ENCODE measurements around the gene KCNMA1. TPM values are rescaled to one million over a fixed set of nuclear protein-coding genes. Genes with fewer than 3 reads are reported as not detected.

Gene KCNMA1
- total RNA-seq, 4 donors from 2014 or later, result 4.6 to 10.5 (median 7.8) TPM

- no peaks in the 10 kb centered on the region for H3K36me3 ChIP-seq
- H3K27ac ChIP-seq, result no peak overlapping the region
- H3K27me3 ChIP-seq, result no peaks in the 10 kb centered on the region
- H3K4me1 ChIP-seq, result peaks cover 3% of the 10 kb centered on the region
- no peak for DNase-seq (ENCODE audit: low spot score in 2 of 2)
- H3K4me3 ChIP-seq, result no peak overlapping the region
- H3K9me3 ChIP-seq, result no peaks in the 10 kb centered on the region
- WGBS, result 53% methylated on average over 13 of the region's 13 CpGs
- TF ChIP-seq, protein P1, sequence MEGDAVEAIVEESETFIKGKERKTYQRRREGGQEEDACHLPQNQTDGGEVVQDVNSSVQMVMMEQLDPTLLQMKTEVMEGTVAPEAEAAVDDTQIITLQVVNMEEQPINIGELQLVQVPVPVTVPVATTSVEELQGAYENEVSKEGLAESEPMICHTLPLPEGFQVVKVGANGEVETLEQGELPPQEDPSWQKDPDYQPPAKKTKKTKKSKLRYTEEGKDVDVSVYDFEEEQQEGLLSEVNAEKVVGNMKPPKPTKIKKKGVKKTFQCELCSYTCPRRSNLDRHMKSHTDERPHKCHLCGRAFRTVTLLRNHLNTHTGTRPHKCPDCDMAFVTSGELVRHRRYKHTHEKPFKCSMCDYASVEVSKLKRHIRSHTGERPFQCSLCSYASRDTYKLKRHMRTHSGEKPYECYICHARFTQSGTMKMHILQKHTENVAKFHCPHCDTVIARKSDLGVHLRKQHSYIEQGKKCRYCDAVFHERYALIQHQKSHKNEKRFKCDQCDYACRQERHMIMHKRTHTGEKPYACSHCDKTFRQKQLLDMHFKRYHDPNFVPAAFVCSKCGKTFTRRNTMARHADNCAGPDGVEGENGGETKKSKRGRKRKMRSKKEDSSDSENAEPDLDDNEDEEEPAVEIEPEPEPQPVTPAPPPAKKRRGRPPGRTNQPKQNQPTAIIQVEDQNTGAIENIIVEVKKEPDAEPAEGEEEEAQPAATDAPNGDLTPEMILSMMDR (IDR thresholded peaks at IDR 0.05), result no peak
- TF ChIP-seq POLR2AphosphoS5 (IDR thresholded peaks at IDR 0.05), result no peak
- TF ChIP-seq POLR2A (IDR thresholded peaks at IDR 0.05), result no peak
- no peak for TF ChIP-seq EP300 (IDR thresholded peaks at IDR 0.05)
These were observed 99.8 kb downstream of the KCNMA1 start for GRCh38 chr10:77537720-77538373.

DNA sequence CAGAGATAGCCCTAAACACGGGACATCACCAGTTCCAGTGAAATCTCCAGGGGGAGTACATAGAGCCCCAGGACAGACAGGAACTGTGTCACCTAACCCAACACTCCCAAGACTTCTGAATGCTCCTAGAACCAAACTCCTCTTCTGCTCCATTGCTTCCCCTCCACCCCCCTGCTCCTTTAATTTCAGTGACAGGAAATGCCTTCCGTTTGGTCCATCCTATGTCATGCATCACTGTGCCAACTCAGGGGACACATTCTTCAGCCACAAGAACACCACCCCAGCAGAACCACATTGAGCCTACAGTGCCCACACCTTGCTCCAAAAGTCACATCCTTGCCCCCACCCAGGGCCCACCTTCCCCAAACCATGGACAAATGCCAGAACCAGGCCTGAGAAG, 100.5 kb downstream of the KCNMA1 start:
- TF ChIP-seq POLR2A (IDR thresholded peaks at IDR 0.05) (no peak), POLR2AphosphoS5 (IDR thresholded peaks at IDR 0.05) (no peak), EP300 (IDR thresholded peaks at IDR 0.05) (no peak)
- TF ChIP-seq, protein P1 (IDR thresholded peaks at IDR 0.05), result no peak
- Histone ChIP-seq H3K27ac (no peak overlapping the region), H3K36me3 (no peaks in the 10 kb centered on the region), H3K4me1 (peaks cover 3% of the 10 kb centered on the region), H3K27me3 (no peaks in the 10 kb centered on the region), H3K4me3 (no peak overlapping the region), H3K9me3 (no peaks in the 10 kb centered on the region)
- WGBS, result 87% methylated on average over 2 of the region's 2 CpGs
- no peak for DNase-seq (ENCODE audit: low spot score in 2 of 2)

DNA sequence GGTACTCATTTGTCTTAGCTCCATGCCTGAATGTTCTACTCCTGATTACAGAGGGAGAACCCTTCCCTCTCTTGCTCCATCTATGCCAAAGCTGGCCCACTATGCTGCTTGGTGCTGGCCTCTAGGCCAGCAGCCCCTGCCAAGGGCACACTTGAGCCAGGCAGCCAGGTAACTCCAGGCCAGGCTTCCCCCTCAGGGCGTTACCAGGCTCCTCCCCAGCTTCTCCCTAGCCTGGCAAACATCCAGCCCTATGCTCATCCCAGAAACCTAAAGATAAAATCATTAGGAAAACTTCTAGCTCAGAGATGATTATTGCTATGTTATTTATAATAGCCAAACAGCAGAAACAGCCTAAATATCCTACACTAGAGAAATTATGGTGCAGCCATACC, 103.7 kb downstream of the KCNMA1 start:
- WGBS, result 22% methylated on average over 1 of the region's 1 CpG
- Histone ChIP-seq H3K4me3 (no peak overlapping the region), H3K36me3 (no peaks in the 10 kb centered on the region), H3K27me3 (no peaks in the 10 kb centered on the region), H3K9me3 (no peaks in the 10 kb centered on the region), H3K27ac (no peak overlapping the region), H3K4me1 (peaks cover 10% of the 10 kb centered on the region)
- no peak for TF ChIP-seq POLR2A (IDR thresholded peaks at IDR 0.05)
- TF ChIP-seq, protein P1 (IDR thresholded peaks at IDR 0.05), result no peak
- no peak for TF ChIP-seq EP300 (IDR thresholded peaks at IDR 0.05)
- TF ChIP-seq POLR2AphosphoS5 (IDR thresholded peaks at IDR 0.05), result no peak
- DNase-seq (ENCODE audit: low spot score in 2 of 2), result no peak

GRCh38 chr10:77533146-77533886, 104.3 kb downstream of the KCNMA1 start:
- H3K4me3 ChIP-seq, result no peak overlapping the region
- DNase-seq (ENCODE audit: low spot score in 2 of 2), result no peak
- no peaks in the 10 kb centered on the region for H3K9me3 ChIP-seq
- 70% methylated on average over 6 of the region's 6 CpGs for WGBS
- TF ChIP-seq POLR2AphosphoS5 (IDR thresholded peaks at IDR 0.05), result no peak
- no peak for TF ChIP-seq POLR2A (IDR thresholded peaks at IDR 0.05)
- TF ChIP-seq, protein P1 (IDR thresholded peaks at IDR 0.05), result no peak
- TF ChIP-seq EP300 (IDR thresholded peaks at IDR 0.05), result no peak
- H3K36me3 ChIP-seq, result no peaks in the 10 kb centered on the region
- H3K27ac ChIP-seq, result no peak overlapping the region
- peaks cover 10% of the 10 kb centered on the region for H3K4me1 ChIP-seq
- H3K27me3 ChIP-seq, result no peaks in the 10 kb centered on the region

GRCh38 chr10:77532068-77532467, 105.5 kb downstream of the KCNMA1 start:
- H3K4me1 ChIP-seq, result peaks cover 10% of the 10 kb centered on the region
- no peak for DNase-seq (ENCODE audit: low spot score in 2 of 2)
- TF ChIP-seq POLR2A (IDR thresholded peaks at IDR 0.05) (no peak), POLR2AphosphoS5 (IDR thresholded peaks at IDR 0.05) (no peak), EP300 (IDR thresholded peaks at IDR 0.05) (no peak)
- TF ChIP-seq, protein P1 (IDR thresholded peaks at IDR 0.05), result no peak
- H3K27ac ChIP-seq, result no peak overlapping the region
- no peak overlapping the region for H3K4me3 ChIP-seq
- no peaks in the 10 kb centered on the region for H3K27me3 ChIP-seq
- 66% methylated on average over 9 of the region's 12 CpGs for WGBS
- H3K9me3 ChIP-seq, result no peaks in the 10 kb centered on the region
- no peaks in the 10 kb centered on the region for H3K36me3 ChIP-seq
